ENCODE results near the gene ST6GALNAC2.
"Not testable (repeated sequence)": the region's sequence is repeated elsewhere in the genome, so short reads cannot be mapped to it uniquely, and the experiment has no call there.

ST6GALNAC2 gene

DNA sequence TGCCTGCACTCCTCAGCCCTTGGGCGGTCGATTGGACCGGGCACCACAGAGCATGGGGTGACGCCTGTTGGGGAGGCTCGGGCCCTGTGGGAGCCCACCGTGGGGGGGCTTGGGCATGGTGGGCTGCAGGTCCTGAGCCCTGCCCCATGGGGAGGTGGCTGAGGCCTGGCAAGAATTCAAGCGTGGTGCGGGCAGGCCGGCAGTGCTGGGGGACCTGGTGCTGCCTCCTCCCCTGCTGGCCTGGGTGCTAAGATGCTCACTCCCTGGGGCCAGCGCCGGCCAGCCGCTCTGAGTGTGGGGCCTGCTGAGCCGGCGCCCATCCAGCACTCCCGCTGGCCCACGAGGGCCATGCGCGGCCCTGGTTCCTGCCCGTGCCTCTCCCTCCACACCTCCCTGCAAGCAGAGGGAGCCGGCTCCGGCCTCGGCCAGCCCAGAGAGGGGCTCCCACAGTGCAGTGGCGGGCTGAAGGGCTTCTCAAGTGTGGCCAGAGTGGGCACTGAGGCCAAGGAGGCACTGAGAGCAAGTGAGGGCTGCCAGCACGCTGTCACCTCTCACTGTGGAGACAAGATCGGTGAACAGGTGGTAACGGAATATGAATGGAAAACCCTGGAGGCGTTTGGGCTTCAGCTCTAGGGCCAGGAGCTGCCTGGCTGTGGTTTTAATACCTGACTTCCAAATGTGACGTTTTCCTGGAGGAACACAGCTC lies 29.4 kb upstream of the ST6GALNAC2 start (continued):
- TF ChIP-seq, protein P1, sequence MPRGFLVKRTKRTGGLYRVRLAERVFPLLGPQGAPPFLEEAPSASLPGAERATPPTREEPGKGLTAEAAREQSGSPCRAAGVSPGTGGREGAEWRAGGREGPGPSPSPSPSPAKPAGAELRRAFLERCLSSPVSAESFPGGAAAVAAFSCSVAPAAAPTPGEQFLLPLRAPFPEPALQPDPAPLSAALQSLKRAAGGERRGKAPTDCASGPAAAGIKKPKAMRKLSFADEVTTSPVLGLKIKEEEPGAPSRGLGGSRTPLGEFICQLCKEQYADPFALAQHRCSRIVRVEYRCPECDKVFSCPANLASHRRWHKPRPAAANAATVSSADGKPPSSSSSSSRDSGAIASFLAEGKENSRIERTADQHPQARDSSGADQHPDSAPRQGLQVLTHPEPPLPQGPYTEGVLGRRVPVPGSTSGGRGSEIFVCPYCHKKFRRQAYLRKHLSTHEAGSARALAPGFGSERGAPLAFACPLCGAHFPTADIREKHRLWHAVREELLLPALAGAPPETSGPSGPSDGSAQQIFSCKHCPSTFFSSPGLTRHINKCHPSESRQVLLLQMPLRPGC (tag by site-specific recombination; IDR thresholded peaks at IDR 0.05), result no peak
- TF ChIP-seq, protein P2, sequence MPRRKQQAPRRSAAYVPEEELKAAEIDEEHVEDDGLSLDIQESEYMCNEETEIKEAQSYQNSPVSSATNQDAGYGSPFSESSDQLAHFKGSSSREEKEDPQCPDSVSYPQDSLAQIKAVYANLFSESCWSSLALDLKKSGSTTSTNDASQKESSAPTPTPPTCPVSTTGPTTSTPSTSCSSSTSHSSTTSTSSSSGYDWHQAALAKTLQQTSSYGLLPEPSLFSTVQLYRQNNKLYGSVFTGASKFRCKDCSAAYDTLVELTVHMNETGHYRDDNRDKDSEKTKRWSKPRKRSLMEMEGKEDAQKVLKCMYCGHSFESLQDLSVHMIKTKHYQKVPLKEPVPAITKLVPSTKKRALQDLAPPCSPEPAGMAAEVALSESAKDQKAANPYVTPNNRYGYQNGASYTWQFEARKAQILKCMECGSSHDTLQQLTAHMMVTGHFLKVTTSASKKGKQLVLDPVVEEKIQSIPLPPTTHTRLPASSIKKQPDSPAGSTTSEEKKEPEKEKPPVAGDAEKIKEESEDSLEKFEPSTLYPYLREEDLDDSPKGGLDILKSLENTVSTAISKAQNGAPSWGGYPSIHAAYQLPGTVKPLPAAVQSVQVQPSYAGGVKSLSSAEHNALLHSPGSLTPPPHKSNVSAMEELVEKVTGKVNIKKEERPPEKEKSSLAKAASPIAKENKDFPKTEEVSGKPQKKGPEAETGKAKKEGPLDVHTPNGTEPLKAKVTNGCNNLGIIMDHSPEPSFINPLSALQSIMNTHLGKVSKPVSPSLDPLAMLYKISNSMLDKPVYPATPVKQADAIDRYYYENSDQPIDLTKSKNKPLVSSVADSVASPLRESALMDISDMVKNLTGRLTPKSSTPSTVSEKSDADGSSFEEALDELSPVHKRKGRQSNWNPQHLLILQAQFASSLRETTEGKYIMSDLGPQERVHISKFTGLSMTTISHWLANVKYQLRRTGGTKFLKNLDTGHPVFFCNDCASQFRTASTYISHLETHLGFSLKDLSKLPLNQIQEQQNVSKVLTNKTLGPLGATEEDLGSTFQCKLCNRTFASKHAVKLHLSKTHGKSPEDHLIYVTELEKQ (tag by site-specific recombination; IDR thresholded peaks at IDR 0.05; ENCODE audit: borderline replicate concordance), result no peak
- TF ChIP-seq ZNF843 (tag by site-specific recombination; IDR thresholded peaks at IDR 0.05) (no peak), ZFP69B (tag by site-specific recombination; IDR thresholded peaks at IDR 0.05) (no peak), ZNF175 (tag by site-specific recombination; IDR thresholded peaks at IDR 0.05) (no peak), ZNF514 (tag by site-specific recombination; IDR thresholded peaks at IDR 0.05) (no peak), ZNF600 (tag by site-specific recombination; IDR thresholded peaks at IDR 0.05) (0 out of 2 replicates have a peak, but pooled peaks have one; percentile 28), ZNF274 (IDR thresholded peaks at IDR 0.05; ENCODE audit: low read length) (no peak), ZNF274 (tag by site-specific recombination; IDR thresholded peaks at IDR 0.05; ENCODE audit: borderline replicate concordance) (no peak), PRDM10 (tag by site-specific recombination; IDR thresholded peaks at IDR 0.05) (no peak), RBAK (tag by site-specific recombination; IDR thresholded peaks at IDR 0.05) (0 out of 2 replicates have a peak, but pooled peaks have one; percentile 59), ZNF544 (tag by site-specific recombination; IDR thresholded peaks at IDR 0.05) (no peak), ZNF416 (tag by site-specific recombination; IDR thresholded peaks at IDR 0.05) (0 out of 2 replicates have a peak, but pooled peaks have one; percentile 49), ZNF10 (tag by site-specific recombination; IDR thresholded peaks at IDR 0.05) (no peak), ZNF19 (tag by site-specific recombination; IDR thresholded peaks at IDR 0.05; ENCODE audit: low read depth) (no peak), ZNF776 (tag by site-specific recombination; IDR thresholded peaks at IDR 0.05; ENCODE audit: borderline replicate concordance) (no peak), ZNF529 (tag by site-specific recombination; IDR thresholded peaks at IDR 0.05; ENCODE audit: insufficient replicate concordance) (peak; percentile 86), ZBTB8A (tag by site-specific recombination; IDR thresholded peaks at IDR 0.05) (peak; percentile 72; the same call in 1 of the 2 replicates), ZNF670 (tag by site-specific recombination; IDR thresholded peaks at IDR 0.05; ENCODE audit: low read depth) (no peak)
- TF ChIP-seq, protein P3, sequence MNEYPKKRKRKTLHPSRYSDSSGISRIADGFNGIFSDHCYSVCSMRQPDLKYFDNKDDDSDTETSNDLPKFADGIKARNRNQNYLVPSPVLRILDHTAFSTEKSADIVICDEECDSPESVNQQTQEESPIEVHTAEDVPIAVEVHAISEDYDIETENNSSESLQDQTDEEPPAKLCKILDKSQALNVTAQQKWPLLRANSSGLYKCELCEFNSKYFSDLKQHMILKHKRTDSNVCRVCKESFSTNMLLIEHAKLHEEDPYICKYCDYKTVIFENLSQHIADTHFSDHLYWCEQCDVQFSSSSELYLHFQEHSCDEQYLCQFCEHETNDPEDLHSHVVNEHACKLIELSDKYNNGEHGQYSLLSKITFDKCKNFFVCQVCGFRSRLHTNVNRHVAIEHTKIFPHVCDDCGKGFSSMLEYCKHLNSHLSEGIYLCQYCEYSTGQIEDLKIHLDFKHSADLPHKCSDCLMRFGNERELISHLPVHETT (tag by site-specific recombination; IDR thresholded peaks at IDR 0.05), result no peak

GRCh38 chr17:76614064-76614759 lies 28.6 kb upstream of the ST6GALNAC2 start:
- H3K4me1 ChIP-seq (ENCODE audit: control insufficient read depth, insufficient read depth, low read length); H3K36me3 ChIP-seq (ENCODE audit: control insufficient read depth in 2 of 2, insufficient read depth in 1 of 2, low read length in 2 of 2); H3K4me3 ChIP-seq (ENCODE audit: low read depth, low read length); H3K27ac ChIP-seq (ENCODE audit: extremely low read depth, low read depth, low read length); H3K9me3 ChIP-seq (ENCODE audit: control insufficient read depth, insufficient read depth, low read depth, low read length): not testable (repeated sequence)
- POLR2A ChIA-PET, result interaction anchor here (0.6 to 1.0 kb wide), 2 partner anchors 46 to 124 kb away, joined by 3 to 6 read pairs; partner anchors contain the start of gene MFSD11
- CTCF ChIA-PET, result interaction anchor here (0.6 to 4.9 kb wide), 6 partner anchors 10 to 91 kb away, joined by 3 to 48 read pairs (median 3); no protein-coding TSS in a partner anchor
